Urinary bladder (tissue), 4 donors: Measurements from ENCODE around the gene CHCHD4. TPM values are rescaled to one million over a fixed set of nuclear protein-coding genes. Genes with fewer than 3 reads are reported as not detected.

Experiments used
- DNase-seq: peaks from one replicate; pipeline ENCODE4 v3.0.0-alpha.2; 2015; ENCODE audit errors: extremely low spot score
- H3K27ac ChIP-seq: one replicate; pipeline ENCODE4 v1.5.1; 2013; ENCODE audit warnings: low read depth, mild to moderate bottlenecking, moderate library complexity
- H3K36me3 ChIP-seq: one replicate; pipeline ENCODE4 v1.6.1; 2013; ENCODE audit warnings: mild to moderate bottlenecking, moderate library complexity; ENCODE audit not compliant: insufficient read depth
- H3K4me1 ChIP-seq: one replicate; pipeline ENCODE4 v1.6.1; 2013; ENCODE audit warnings: mild to moderate bottlenecking, moderate library complexity; ENCODE audit not compliant: insufficient read depth
- H3K4me3 ChIP-seq: one replicate; pipeline ENCODE4 v1.5.1; 2013; ENCODE audit warnings: low read depth, low read length
- WGBS: extraction: QIAGEN DNeasy Blood & Tissue Kit; methylation state at CpG from one replicate; pipeline ENCODE4 v1.1.7; 2013; 5-methylcytosine and 5-hydroxymethylcytosine counted together
- polyA plus RNA-seq: library from polyadenylated mRNA; stranded (reverse); fragments of 200-250 nt; gene quantifications from one replicate; pipeline ENCODE4 v1.2.3, GENCODE V29; 2013
- total RNA-seq: library from RNA; depleted of rRNA; stranded (reverse); fragments of >200 nt; gene quantifications from one replicate; pipeline ENCODE4 v1.2.3, GENCODE V29; 2014
- donor health status: healthy with polysubstance abuse.
- donor health status: healthy.

Gene CHCHD4
- total and polyA plus RNA-seq, 2 donors: 7.7 to 18.2 TPM

DNA sequence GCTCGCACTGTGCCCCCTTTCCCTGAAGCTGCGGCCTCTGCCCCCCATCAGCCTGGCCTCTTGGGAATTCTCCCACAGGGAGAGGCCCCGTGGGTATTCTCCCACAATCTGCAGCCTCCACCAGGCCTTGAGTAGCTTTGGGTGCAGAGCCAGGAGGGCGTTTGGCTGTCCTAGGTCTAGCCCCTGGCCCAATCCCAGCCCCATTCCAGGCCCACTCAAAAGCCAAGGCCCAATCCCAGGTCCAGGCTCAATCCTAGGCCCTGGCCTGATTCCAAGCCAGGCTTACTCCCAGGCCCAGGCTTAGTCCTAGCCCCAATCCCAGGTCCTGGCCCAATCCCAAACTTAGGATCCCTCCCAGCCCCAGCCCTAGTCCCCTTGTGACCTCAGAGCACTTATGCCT, 59.8 kb downstream of the CHCHD4 start:
- DNase-seq: no peak
- no peaks in the 10 kb centered on the region for H3K36me3 ChIP-seq
- H3K27ac ChIP-seq: no peak overlapping the region
- no peaks in the 10 kb centered on the region for H3K4me1 ChIP-seq
- no peak overlapping the region for H3K4me3 ChIP-seq
- 57% methylated on average over 4 of the region's 4 CpGs for WGBS

DNA sequence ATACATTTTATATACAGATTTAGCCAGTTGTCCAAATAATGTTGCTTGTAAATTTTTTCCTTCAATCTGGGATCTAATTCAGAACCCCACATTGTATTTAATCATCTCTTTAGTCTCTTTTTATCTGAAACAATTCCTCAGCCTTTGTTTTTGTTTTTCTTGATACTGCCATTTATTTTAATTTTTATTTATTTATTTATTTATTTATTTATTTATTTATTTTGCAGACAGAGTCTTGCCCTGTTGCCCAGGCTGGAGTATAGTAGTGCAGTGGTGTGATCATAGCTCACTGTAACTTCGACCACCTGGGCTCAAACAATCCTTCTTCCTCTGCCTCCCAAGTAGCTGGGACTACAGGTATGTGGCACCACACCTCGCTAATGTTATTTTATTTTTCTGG, 61.5 kb downstream of the CHCHD4 start:
- 82% methylated on average over 2 of the region's 2 CpGs for WGBS

More for the DNA sequence above, 61.5 kb downstream of the CHCHD4 start:
- H3K36me3 ChIP-seq: no peaks in the 10 kb centered on the region
- H3K4me1 ChIP-seq: no peaks in the 10 kb centered on the region
- DNase-seq: no peak
- no peak overlapping the region for H3K27ac ChIP-seq
- no peak overlapping the region for H3K4me3 ChIP-seq

Other genes with a start within 250 kb of the CHCHD4 start
- gene WNT7A, start 244.8 kb downstream of the CHCHD4 start, total RNA-seq: not detected
- gene WNT7A, start 244.8 kb downstream of the CHCHD4 start, polyA plus RNA-seq: 0.08 TPM
- 84.1 TPM for gene TMEM43, start 182 bp upstream of the CHCHD4 start, total RNA-seq
- gene TMEM43, start 182 bp upstream of the CHCHD4 start, polyA plus RNA-seq: 106 TPM
- gene XPC, start 53.7 kb upstream of the CHCHD4 start, total RNA-seq: 25.8 TPM
- gene XPC, start 53.7 kb upstream of the CHCHD4 start, polyA plus RNA-seq: 27.3 TPM
- gene LSM3, start 53.9 kb upstream of the CHCHD4 start, total RNA-seq: 12.2 TPM
- 13.0 TPM for gene LSM3, start 53.9 kb upstream of the CHCHD4 start, polyA plus RNA-seq